ENCODE results near the gene HSDL2.
A peak's percentile ranks its signal among the peaks of the same experiment; 100 is the strongest.
"Not testable (repeated sequence)": the region's sequence is repeated elsewhere in the genome, so short reads cannot be mapped to it uniquely, and the experiment has no call there.

HSDL2 gene
- total RNA-seq: 20.7 to 28.1 (median 23.9) reads per million in 4 experiments

DNA sequence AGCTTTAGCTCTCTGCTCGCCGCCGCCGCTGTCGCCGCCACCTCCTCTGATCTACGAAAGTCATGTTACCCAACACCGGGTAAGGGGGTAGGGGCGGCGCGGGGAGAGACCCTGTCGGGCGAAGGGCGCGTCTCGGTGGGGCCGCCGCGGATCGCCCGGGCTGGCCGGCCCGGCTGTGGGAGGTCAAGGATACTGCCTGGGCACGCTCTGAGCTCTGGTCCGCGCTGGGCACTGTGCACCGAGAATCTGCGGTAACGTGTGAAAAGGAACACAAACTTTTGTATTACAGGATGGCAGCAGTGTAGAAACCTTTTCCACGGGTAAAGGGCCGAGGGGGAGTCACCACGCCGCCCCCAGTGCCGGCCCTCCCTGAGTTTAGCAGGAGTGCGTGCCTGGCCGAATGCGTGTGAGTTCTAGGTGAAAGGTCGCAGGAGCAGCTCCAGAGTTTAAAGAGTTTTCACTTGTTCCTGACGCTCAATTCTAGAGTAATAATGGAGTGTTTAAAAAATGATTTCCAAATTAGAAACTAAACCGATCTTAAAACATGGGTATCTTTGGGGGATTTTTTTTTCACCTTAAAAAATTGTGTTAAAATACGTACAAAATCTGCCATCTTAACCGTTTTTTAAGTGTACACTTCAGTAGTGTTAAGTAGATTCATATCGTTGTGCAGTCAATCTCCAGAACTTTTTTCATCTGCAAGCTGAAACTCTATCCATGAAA lies at the start of gene HSDL2:
Gene HSDL2 (plus strand): TSS at position 7 of the 723 bp plus-strand sequence. CDS start 56 bp downstream, at position 63.
- DNase-seq: no peak

DNA sequence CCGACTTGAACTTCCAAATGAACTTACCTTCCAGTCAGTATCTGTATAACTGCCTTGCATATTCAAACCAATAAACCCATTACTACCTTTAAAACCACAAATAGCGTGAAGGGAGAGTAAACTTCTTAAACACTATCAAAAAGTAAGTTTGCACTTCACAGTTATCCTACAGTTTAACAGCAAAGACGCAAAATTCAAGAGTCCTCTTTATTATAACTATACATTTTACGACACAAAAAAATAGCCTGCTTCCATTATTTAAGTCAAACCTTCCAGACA lies 48.3 kb upstream of the HSDL2 start:
- no peak for DNase-seq

DNA sequence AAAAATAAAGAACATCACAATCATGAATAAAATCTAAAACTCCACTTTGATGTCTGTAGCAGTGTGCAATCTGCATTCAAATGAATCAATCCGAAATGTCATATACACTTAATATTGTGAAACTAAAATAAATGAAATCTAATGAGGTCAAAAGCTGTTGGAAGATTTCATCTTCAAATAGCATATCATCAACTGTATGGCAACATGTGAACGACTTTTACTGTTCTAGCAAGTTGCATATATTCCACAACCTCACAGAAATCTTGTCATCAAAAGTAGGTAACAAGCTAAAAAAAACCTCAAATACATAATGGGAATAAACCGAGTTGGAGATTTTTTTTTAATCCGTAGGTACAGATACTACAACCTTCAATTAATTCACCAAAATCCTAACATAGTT lies 47.7 kb upstream of the HSDL2 start:
- no peak for DNase-seq

DNA sequence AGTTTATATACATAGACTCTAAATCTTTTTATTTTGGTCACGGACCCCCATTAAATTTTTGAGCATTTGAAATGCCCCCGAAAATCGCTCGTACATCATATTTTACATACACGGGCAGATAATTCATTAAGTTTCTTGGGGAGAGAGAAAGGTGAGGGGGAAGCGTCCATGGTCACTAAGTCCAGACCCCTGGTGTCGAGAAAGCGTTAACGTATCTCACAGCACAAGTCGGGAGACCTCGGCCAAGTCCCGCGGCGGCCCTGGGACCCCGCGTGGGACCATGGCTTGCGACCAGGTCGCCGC lies 47.3 kb upstream of the HSDL2 start:
- no peak for DNase-seq

DNA sequence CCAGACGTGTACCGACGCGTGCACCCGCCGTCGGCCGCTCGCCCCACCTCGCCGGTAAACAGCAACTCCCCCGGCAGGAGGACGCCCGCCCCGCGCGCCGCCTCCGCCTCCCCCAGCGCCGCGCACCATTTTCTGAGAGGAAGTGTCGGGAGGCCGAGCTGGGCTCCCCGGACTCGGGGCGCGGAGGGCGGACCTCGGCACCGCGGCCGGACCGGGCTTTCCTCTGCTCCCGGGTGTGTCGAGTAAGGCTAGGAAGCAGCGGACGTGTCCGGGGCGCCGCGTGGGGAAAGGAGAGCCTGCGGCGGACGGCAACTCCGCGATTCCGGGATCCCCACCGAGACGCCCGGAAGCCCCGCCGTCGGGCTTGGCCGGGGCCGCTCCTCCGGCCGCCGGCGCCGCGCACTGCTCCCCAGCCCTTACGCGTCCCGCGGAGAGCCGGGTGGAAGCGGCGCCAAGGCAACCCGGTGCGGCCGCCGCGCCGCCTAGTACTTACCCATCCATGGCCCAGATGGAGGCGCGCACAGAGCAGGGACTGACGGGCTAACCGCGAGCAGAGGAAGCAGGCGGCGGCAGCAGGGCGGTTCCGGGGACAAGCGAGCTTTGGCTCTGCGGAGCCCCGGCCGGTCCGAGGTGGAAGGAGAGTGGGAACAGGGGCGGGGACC lies 46.8 kb upstream of the HSDL2 start, which contains the start of gene PTBP3:
Gene PTBP3 (minus strand): TSS at position 643 of the 662 bp plus-strand sequence. CDS start 35,754 bp downstream, outside the sequence.
- DNase-seq: peak; percentile 66

DNA sequence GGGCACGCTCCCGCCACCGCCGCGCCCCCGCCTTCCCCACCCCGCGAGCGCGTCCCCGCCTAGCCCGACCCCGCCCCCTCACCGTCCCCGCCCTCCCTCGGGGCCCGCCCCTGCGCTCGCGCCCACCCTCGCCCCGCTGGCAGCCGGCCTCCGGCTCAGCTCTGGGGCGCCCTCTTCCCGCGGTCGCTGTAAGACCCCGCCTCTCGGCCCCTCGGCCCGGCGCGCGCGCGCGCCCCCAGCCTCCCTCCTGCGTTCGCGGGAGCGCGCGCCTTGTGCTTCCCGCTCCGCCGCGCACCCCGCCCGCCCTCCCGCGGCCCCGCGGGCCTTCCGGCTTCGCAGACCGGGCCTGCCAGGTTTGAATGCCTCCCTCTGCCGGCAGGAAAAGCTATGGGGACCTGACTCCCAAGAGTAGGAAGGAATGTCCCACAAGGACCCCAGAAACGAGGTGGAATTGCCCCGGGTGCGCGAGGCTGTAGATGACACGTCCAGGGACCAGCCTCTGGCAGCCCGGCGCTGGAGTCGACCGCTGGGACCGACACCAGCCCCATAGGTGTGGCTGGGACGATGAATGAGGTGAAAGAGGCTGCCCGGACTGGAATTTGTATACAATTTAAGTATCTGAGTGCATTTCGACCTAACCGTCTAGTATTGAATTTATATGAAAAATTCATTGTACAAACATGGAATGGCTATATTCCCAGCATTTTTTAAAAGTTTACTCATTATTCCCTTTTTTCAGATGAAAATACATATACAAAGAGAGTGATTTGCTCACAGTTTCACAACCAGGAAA lies 46.1 kb upstream of the HSDL2 start:
- DNase-seq: peak; percentile 90

DNA sequence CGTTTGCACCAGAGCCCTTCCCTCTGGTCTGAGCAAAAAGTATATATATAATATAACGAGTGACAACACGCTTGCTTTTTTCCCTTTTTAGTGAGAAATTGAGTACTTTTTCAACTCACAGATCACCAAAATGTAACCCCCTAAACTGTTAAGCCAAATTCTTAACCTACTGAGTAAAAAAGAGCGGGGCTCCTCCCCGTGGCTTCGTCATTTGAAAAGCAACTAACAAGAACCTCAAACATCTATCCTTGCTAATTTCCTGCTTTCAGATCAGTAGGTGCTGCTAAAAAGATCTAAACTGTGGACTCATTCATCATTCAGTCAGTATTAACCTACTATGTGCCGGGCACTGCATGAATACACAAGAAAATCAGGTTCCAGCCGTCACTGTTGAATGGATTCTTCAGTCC lies 45.5 kb upstream of the HSDL2 start:
- peak; percentile 13 for DNase-seq

DNA sequence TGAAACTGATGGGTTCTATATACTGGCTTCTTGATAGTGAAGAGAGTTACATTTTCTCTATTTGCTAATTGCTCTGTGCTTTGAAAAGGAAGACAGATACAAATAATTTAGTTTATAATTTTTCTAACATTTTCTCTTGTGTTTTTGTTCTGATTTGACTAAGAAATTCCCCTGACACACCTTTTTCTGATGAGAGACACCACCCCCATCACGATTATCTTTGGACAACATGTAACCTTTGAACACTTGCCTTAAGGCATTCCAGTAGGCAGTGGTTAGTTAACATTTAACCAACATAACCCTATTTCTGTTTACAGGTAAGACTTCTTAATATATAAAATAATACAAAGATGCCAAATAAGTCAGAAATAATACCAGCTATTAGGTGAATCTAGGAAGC lies 42.4 kb upstream of the HSDL2 start:
- DNase-seq: no peak

DNA sequence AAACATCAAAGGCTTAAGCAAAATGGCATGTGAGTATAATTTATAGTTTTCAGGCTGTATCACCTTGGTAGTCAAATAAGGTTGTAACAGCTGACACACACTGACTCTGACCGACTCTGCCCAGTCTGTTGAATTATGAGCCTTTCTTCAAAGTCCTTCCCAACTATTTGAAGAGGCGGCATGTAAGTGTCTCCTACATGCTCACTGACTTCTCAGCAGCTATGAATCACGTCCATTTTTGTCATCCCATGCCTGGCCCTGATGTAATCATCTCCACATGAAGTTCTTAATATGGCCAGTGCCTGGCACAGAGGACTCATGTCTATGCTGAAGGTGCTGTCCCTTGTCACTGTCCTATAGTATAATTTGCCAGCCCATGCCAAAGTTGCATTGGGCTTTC lies 41.3 kb upstream of the HSDL2 start:
- DNase-seq: no peak

DNA sequence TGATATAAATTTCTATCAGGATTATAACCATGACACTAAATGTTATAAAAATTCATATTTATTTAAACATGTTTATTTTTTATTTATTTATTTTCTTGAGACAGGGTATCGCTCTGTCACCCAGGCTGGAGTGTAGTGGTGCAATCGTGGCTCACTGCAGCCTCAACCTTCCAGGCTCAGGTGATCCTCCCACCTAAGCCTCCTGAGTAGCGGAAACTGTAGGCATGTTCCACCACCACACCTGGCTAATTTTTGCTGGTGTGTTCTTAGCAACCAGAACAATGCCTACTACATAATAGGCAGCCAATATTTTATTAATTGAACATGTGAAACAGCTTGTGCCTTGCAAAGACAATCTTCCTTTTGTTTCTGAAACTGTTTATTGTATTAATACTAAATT lies 40.0 kb upstream of the HSDL2 start:
- DNase-seq: no peak

DNA sequence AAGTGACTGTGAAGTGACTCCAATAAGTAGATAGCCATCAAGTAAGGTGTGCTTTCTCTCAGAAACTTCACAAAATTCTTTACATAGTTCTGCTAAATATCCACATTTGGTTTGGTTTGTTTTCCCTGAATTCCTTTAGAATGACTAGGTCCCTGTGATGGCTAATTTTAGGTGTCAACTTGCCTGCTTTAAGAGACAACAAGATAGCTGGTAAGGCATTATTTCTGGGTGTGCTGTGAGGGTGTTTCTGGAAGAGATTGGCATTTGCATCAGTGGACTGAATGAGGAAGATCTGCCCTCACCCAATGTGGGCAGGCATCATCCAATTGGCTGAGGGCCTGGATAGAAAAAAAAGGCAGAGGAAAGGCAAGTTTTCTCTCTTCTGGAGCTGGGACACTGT lies 38.2 kb upstream of the HSDL2 start:
- no peak for DNase-seq

DNA sequence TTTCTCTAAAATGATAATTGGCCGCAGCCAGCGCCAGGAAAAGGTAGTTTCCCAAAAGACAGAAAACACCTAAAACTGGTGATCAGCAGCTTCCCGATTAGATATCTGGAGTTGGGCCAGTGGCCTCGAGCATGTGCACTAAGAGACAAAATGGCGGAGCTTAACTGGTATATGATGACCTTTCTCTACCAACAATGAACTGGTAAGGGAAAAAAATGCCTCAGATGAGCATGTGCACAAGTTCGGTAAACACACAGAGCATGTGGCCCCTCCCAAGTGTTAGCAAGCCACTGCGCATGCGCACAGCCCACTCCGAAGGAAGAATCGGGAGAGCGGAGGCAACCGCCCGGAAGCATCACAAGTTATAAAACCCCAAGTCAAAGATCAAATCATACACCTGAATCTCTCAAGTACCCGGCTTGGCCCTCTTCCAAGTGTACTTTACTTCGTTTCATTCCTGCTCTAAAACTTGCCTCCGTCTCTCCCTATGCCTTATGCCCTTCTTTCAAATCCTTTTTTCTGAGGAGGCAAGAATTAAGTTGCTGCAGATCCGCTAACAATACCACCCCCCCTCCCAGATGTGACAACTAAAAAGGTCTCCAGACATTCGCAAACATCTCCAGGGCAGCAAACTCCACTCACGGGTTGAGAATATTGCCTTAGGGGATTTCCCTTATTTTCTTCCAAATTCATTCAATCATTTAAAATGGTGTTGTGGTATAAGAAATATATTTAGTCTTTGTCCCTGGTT lies 31.5 kb upstream of the HSDL2 start:
- DNase-seq: peak; percentile 59

DNA sequence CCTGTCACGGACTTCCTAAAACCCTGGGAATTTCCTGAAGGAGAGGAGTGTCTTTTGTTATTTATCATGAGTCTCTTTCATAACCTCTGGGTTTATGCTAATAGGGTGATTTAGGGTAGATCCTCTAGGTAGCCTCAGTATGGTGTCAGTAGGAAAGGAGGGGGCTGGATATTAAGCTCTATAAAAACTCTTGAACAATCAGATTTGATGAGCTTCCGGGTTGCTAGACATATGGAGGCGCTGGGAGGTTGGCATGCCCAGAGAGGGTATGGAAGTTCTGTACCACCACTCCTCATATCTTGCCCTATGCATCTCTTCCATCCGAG lies 30.9 kb upstream of the HSDL2 start:
- no peak for DNase-seq

DNA sequence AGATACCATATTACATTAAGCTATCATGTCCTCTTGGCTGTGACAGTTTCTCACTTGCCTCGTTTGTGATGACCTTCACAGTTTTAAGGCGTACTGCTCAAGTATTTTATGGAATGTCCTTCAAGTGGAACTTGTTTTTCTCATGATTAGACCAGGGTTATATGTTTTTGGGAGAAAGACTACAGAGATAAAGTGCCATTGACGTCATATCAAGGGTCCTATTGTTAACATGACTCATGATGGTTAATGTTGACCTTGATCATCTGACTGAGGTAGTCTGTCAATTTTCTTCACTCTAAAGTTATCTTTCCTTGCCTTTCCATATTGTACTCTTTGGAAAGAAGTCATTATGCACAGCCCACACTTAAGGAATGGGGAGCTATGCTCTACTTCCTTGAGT lies 28.7 kb upstream of the HSDL2 start:
- DNase-seq: no peak

DNA sequence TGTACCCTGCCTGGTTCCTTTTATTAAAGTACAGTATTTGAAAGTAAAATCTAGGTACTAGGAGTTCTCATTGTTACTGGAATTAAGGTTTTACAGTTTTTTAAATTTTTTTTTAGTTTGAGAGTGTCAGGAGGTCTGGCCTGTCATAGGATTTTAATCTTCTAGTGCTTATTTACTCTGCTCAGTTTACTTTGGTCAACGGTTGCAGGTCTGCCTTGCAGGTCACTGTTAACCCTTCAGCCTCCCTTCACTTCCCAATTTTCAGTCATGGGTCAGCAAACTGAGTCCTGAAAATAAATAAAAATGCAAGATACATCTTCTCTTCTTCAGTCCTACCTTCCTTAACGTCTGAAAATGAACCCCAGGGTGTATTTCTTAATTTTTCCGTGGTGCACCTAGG lies 27.7 kb upstream of the HSDL2 start:
- DNase-seq: no peak

DNA sequence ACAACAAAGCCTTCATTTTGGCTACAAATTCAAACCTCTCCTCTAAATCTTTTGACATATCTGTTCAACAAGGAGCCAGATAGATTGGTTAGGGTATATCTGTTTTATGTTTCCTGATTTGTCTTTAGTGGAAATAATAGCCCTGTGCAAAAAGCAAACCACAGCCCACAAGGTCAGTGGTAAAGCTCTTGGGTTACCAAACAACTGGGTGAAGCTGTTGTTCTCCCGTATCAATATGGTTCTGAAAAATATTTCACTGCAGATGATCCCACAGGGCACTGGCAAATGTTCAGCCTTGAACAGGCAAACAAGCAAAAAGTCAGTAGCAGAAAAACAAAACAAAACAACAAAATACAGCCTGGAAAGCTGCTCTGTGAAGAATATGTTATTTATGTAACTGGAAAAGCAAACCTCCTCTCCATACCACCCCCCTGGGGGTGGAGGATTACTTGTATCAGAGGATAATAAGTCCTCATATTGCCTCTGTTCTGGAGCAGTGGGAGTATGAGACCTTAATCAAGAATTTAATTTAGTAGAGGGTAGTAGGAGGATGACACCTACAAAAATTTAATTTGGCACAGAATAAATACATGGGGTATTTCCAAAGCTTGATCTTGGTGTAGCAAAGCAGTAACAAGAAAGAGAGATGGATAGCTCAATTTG lies 25.7 kb upstream of the HSDL2 start:
- no peak for DNase-seq

DNA sequence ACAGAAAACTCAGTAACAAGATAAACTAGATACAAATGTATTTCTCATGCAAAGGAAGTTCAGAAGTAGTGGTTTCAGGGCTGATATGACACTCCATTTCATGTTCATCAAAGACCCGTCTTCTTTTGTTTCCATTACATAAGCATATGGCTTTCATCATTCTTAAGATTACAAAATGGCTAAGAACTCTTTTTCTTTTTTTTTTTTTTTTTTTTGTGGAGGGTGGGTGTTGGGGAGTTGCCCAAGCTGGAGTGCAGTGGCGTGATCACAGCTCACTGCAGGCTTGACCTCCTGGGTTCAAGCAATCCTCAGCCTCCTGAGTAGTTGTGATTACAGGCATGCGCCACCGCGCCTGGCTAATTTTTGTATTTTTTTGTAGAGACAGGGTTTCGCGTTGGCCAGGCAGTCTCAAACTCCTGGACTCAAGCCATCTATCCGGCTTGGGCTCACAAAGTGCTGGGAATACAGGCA lies 24.4 kb upstream of the HSDL2 start:
- DNase-seq: no peak

DNA sequence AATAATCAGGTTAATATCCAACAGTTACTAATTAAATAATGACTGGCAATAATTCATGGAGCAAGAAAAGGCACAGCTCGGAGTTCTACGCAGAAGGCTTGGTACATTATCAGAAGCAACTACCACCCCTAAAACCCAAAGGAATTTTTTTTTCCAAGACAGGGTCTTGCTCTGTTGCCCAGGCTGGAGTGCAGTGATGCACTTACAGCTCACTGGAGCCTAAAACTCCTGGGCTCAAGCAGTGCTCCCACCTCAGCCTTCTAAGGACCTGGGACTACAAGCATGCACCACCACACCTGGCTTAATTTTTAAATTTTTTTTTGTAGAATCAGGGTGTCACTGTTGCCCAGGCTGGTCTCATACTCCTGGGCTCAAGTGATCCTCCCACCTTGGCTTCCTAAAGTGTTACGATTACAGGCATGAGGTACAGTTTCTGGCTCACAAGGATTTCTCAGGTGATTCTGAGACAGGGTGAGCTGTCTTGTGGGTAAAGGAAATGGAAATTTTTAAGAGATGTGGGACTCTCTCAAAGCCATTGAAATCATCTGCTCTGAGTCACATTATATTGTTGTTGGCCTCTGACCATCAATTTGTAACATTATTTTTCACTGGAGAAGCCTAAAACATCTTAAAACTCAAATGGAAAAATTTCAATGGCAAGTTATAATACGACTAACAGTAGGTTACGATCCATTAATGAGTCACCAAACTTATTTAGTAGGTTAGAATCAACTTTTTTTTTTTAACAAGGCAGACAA lies 19.7 kb upstream of the HSDL2 start:
- DNase-seq: no peak

DNA sequence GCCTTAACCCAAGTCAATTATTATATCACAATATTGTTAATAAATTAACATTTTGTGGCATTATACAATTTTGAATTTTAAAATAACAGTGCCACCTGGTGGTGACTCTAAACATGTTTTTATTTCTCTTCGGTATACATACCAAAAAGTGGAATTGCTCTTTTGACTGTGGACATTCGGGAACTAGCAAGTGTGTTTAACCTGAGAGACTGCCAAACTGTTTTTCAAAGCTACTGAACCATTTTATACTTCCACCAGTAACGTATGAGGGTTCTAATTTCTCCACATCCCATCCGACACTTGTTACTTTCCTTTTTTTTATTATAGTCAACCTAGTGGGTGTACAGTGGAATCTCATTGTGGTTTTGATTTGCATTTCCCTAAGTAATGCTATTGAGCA lies 18.3 kb upstream of the HSDL2 start:
- DNase-seq: no peak

DNA sequence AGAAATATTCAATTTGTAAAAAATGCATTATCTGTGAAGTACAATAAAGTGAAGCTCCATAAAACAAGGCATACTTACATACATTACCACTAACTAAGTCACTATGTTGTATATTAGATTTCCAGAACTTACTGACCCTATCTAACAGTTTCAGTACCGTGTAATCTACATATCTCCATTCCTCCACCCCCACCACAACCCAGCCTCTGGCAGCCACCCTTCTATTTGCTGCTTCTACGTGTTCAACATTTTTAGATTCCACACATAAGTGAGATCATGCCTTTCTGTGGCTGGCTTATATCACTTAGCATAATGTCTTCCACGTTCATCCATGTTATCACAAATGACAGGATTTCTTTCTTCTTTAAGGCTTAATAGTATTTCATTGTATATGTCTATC lies 15.1 kb upstream of the HSDL2 start:
- no peak for DNase-seq

DNA sequence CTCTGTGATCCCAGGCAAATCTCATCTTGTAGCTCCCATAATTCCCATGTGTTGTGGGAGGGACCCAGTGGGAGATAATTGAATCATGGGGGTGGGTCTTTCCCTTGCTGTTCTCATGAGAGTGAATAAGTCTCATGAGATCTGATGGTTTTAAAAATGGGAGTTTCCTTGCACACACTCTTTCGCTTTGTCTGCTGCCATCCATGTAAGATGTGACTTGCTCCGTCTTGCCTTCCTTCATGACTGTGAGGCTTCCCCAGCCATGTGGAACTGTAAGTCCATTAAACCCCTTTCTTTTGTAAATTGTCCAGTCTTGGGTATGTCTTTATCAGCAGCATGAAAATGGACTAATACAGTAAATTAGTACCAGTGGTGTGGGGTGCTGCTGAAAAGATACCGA lies 14.7 kb upstream of the HSDL2 start:
- DNase-seq: not testable (repeated sequence)

DNA sequence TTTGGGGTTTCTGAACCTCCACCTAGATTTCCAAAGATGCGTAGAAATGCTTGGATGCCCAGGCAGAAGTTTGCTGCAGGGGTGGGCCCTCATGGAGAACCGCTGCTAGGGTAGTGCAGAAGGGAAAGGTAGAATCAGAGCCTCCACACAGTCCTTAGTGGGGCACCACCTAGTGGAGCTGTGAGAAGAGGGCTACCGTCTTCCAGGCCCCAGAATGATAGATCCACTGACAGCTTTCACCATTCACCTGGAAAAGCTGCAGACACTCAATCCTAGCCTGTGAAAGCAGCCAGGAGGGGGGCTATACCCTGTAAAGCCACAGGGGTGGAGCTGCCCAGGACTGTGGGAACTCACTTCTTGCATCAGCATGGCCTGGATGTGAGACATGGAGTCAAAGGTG lies 13.3 kb upstream of the HSDL2 start:
- no peak for DNase-seq
